ENCODE data around the gene SUGT1.
A peak's percentile ranks its signal among the peaks of the same experiment; 100 is the strongest.
"Not testable (repeated sequence)": the region's sequence is repeated elsewhere in the genome, so short reads cannot be mapped to it uniquely, and the experiment has no call there.

Gene SUGT1

GRCh38 chr13:52615812-52616211 is 36.8 kb upstream of the SUGT1 start:
- Histone ChIP-seq H3K23ac (ENCODE audit: low read length) (no peak overlapping the region), H2BK12ac (ENCODE audit: low read length) (no peak overlapping the region), H3K4me1 (ENCODE audit: control insufficient read depth in 1 of 2, insufficient read depth in 2 of 2, low read length in 2 of 2) (peaks cover 0 to 3% of the 10 kb centered on the region in 2 experiments), H4K12ac (ENCODE audit: low read depth, low read length) (no peak overlapping the region), H3K36me3 (ENCODE audit: control insufficient read depth in 1 of 2, insufficient read depth in 2 of 2, low read length in 2 of 2) (peaks cover 0 to 3% of the 10 kb centered on the region in 2 experiments), H2AK5ac (ENCODE audit: low read length) (no peak overlapping the region), H3K27ac (ENCODE audit: low read depth, low read length) (no peak overlapping the region), H3K27me3 (ENCODE audit: insufficient read depth, low read length) (no peaks in the 10 kb centered on the region), H3K79me1 (ENCODE audit: low read length) (no peaks in the 10 kb centered on the region), H3K4me2 (ENCODE audit: low read length) (no peak overlapping the region), H3K18ac (ENCODE audit: low read length) (no peak overlapping the region), H3K9me3 (ENCODE audit: insufficient read depth, low read depth, low read length) (no peaks in the 10 kb centered on the region), H4K91ac (ENCODE audit: low read depth, low read length) (no peak overlapping the region), H2BK120ac (ENCODE audit: insufficient read depth, low read length, poor library complexity) (no peak overlapping the region), H2AFZ (ENCODE audit: insufficient read depth, low read length, poor library complexity) (no peak overlapping the region), H4K8ac (ENCODE audit: low read depth, low read length) (no peak overlapping the region), H3K9ac (ENCODE audit: low read length) (no peak overlapping the region), H3K79me2 (ENCODE audit: control insufficient read depth, insufficient read depth, low read length, poor library complexity) (no peaks in the 10 kb centered on the region), H3K4me3 (ENCODE audit: low read depth, low read length) (no peak overlapping the region), H2BK5ac (ENCODE audit: low read depth, low read length, poor library complexity) (no peak overlapping the region), H3K14ac (ENCODE audit: low read length) (no peak overlapping the region), H3K4ac (ENCODE audit: low read depth, low read length) (no peak overlapping the region)
- DNase-seq = no peak
- WGBS (ENCODE audit: extremely low coverage, insufficient coverage, insufficient read length) = no CpG with 5 or more reads among the region's 5 CpGs

- Histone ChIP-seq H3K9ac (ENCODE audit: low read length) (peak overlapping the region; percentile 82), H4K12ac (ENCODE audit: low read depth, low read length) (peak overlapping the region; percentile 66), H2BK12ac (ENCODE audit: low read length) (no peak overlapping the region), H3K4me1 (ENCODE audit: control insufficient read depth in 1 of 2, insufficient read depth in 2 of 2, low read length in 2 of 2) (peaks cover 0 to 3% of the 10 kb centered on the region in 2 experiments), H3K14ac (ENCODE audit: low read length) (no peak overlapping the region), H3K27me3 (ENCODE audit: insufficient read depth, low read length) (no peaks in the 10 kb centered on the region), H3K79me2 (ENCODE audit: control insufficient read depth, insufficient read depth, low read length, poor library complexity) (no peaks in the 10 kb centered on the region), H2AK5ac (ENCODE audit: low read length) (no peak overlapping the region), H3K18ac (ENCODE audit: low read length) (no peak overlapping the region), H3K4ac (ENCODE audit: low read depth, low read length) (no peak overlapping the region), H4K91ac (ENCODE audit: low read depth, low read length) (peak overlapping the region; percentile 45), H2BK120ac (ENCODE audit: insufficient read depth, low read length, poor library complexity) (no peak overlapping the region), H3K27ac (ENCODE audit: low read depth, low read length) (no peak overlapping the region), H3K4me3 (ENCODE audit: low read depth, low read length) (peak overlapping the region; percentile 91), H4K8ac (ENCODE audit: low read depth, low read length) (peak overlapping the region; percentile 77), H2BK5ac (ENCODE audit: low read depth, low read length, poor library complexity) (no peak overlapping the region), H3K79me1 (ENCODE audit: low read length) (no peaks in the 10 kb centered on the region), H3K23ac (ENCODE audit: low read length) (no peak overlapping the region), H3K36me3 (ENCODE audit: control insufficient read depth in 1 of 2, insufficient read depth in 2 of 2, low read length in 2 of 2) (peaks cover 0 to 3% of the 10 kb centered on the region in 2 experiments), H3K9me3 (ENCODE audit: insufficient read depth, low read depth, low read length) (no peaks in the 10 kb centered on the region), H3K4me2 (ENCODE audit: low read length) (peak overlapping the region; percentile 88), H2AFZ (ENCODE audit: insufficient read depth, low read length, poor library complexity) (peak overlapping the region; percentile 55)
- no CpG with 5 or more reads among the region's 51 CpGs for WGBS (ENCODE audit: extremely low coverage, insufficient coverage, insufficient read length)
- peak; percentile 26 to 44 for DNase-seq
These were observed 35.3 kb upstream of the SUGT1 start for GRCh38 chr13:52617070-52618060.

GRCh38 chr13:52631083-52631690 is 21.4 kb upstream of the SUGT1 start:
- not testable (repeated sequence) for H2AFZ ChIP-seq (ENCODE audit: insufficient read depth, low read length, poor library complexity); H2AK5ac ChIP-seq (ENCODE audit: low read length); H4K8ac ChIP-seq (ENCODE audit: low read depth, low read length); H2BK120ac ChIP-seq (ENCODE audit: insufficient read depth, low read length, poor library complexity); H3K4me1 ChIP-seq (ENCODE audit: control insufficient read depth in 1 of 2, insufficient read depth in 2 of 2, low read length in 2 of 2); H3K18ac ChIP-seq (ENCODE audit: low read length); H3K9ac ChIP-seq (ENCODE audit: low read length); H3K79me1 ChIP-seq (ENCODE audit: low read length); H3K4ac ChIP-seq (ENCODE audit: low read depth, low read length); H4K12ac ChIP-seq (ENCODE audit: low read depth, low read length); DNase-seq; H2BK12ac ChIP-seq (ENCODE audit: low read length); H3K4me3 ChIP-seq (ENCODE audit: low read depth, low read length); H3K4me2 ChIP-seq (ENCODE audit: low read length); H3K79me2 ChIP-seq (ENCODE audit: control insufficient read depth, insufficient read depth, low read length, poor library complexity); H3K14ac ChIP-seq (ENCODE audit: low read length); H3K27ac ChIP-seq (ENCODE audit: low read depth, low read length); H4K91ac ChIP-seq (ENCODE audit: low read depth, low read length); H3K9me3 ChIP-seq (ENCODE audit: insufficient read depth, low read depth, low read length); H3K27me3 ChIP-seq (ENCODE audit: insufficient read depth, low read length); H3K23ac ChIP-seq (ENCODE audit: low read length); H2BK5ac ChIP-seq (ENCODE audit: low read depth, low read length, poor library complexity)
- WGBS (ENCODE audit: extremely low coverage, insufficient coverage, insufficient read length) = no CpG with 5 or more reads among the region's 7 CpGs
- H3K36me3 ChIP-seq (ENCODE audit: control insufficient read depth in 1 of 2, insufficient read depth in 2 of 2, low read length in 2 of 2) = peaks cover 6 to 14% of the 10 kb centered on the region in 2 experiments

- H3K79me1 ChIP-seq (ENCODE audit: low read length) = no peaks in the 10 kb centered on the region
- no peaks in the 10 kb centered on the region for H3K79me2 ChIP-seq (ENCODE audit: control insufficient read depth, insufficient read depth, low read length, poor library complexity)
- no CpG with 5 or more reads among the region's 5 CpGs for whole genome bisulfite sequencing (ENCODE audit: extremely low coverage, insufficient coverage, insufficient read length)
- H3K4me1 ChIP-seq (ENCODE audit: control insufficient read depth in 1 of 2, insufficient read depth in 2 of 2, low read length in 2 of 2) = no peaks in the 10 kb centered on the region
- peaks cover 4 to 7% of the 10 kb centered on the region in 2 experiments for H3K36me3 ChIP-seq (ENCODE audit: control insufficient read depth in 1 of 2, insufficient read depth in 2 of 2, low read length in 2 of 2)
- H2BK120ac ChIP-seq (ENCODE audit: insufficient read depth, low read length, poor library complexity) = no peak overlapping the region
- H4K91ac ChIP-seq (ENCODE audit: low read depth, low read length) = no peak overlapping the region
- H3K4me2 ChIP-seq (ENCODE audit: low read length) = no peak overlapping the region
- no peak overlapping the region for H4K12ac ChIP-seq (ENCODE audit: low read depth, low read length)
- no peak overlapping the region for H3K27ac ChIP-seq (ENCODE audit: low read depth, low read length)
- H2AFZ ChIP-seq (ENCODE audit: insufficient read depth, low read length, poor library complexity) = no peak overlapping the region
- no peaks in the 10 kb centered on the region for H3K9me3 ChIP-seq (ENCODE audit: insufficient read depth, low read depth, low read length)
- no peak overlapping the region for H3K18ac ChIP-seq (ENCODE audit: low read length)
- H3K4ac ChIP-seq (ENCODE audit: low read depth, low read length) = no peak overlapping the region
- H3K14ac ChIP-seq (ENCODE audit: low read length) = no peak overlapping the region
- no peak overlapping the region for H3K9ac ChIP-seq (ENCODE audit: low read length)
- H3K27me3 ChIP-seq (ENCODE audit: insufficient read depth, low read length) = no peaks in the 10 kb centered on the region
- H3K23ac ChIP-seq (ENCODE audit: low read length) = no peak overlapping the region
- H2AK5ac ChIP-seq (ENCODE audit: low read length) = no peak overlapping the region
- no peak overlapping the region for H4K8ac ChIP-seq (ENCODE audit: low read depth, low read length)
- H3K4me3 ChIP-seq (ENCODE audit: low read depth, low read length) = no peak overlapping the region
- no peak overlapping the region for H2BK12ac ChIP-seq (ENCODE audit: low read length)
- H2BK5ac ChIP-seq (ENCODE audit: low read depth, low read length, poor library complexity) = no peak overlapping the region
- no peak for DNase-seq
These were observed 13.8 kb upstream of the SUGT1 start for GRCh38 chr13:52638666-52639328.

Data from trophoblast cell (in vitro differentiated cells and primary cell).